Natural killer cell (primary cell): ENCODE results near the gene HLA-DRA. TPM values are rescaled to one million over a fixed set of nuclear protein-coding genes. Genes with fewer than 3 reads are reported as not detected.

Source experiments
- ATAC-seq, 3 donors: fragments of 150-1000 bp in 2 of 3; fragments of 200-7000 bp in 1 of 3; cut with Tn5 transposase; 1 replicate in 1 of 3; 2 replicates in 2 of 3; pipeline ENCODE4 v1.10.0; 2021; ENCODE audit warnings: mild to moderate bottlenecking in 2 of 3, moderate library complexity in 2 of 3
- DNase-seq, 2 donors: peaks; one replicate each; pipeline versions ENCODE4 v3.0.0 to v3.0.0-alpha.2; 2013 to 2021; ENCODE audit warnings: mixed read lengths in 1 of 2
- H3K27ac ChIP-seq: one replicate; pipeline ENCODE4 v1.5.1; 2013; ENCODE audit warnings: mild to moderate bottlenecking, low read length
- H3K27me3 ChIP-seq: one replicate; pipeline ENCODE4 v1.6.1; 2013; ENCODE audit warnings: low read length; ENCODE audit not compliant: control insufficient read depth, insufficient read depth
- H3K36me3 ChIP-seq: one replicate; pipeline ENCODE4 v1.6.1; 2013; ENCODE audit warnings: low read length; ENCODE audit not compliant: control insufficient read depth, insufficient read depth
- H3K4me1 ChIP-seq: one replicate; pipeline ENCODE4 v1.6.1; 2013; ENCODE audit warnings: low read length; ENCODE audit not compliant: control insufficient read depth, insufficient read depth
- H3K4me3 ChIP-seq: one replicate; pipeline ENCODE4 v1.5.1; 2013; ENCODE audit warnings: low read length
- H3K9me3 ChIP-seq: one replicate; pipeline ENCODE4 v1.6.1; 2013; ENCODE audit warnings: low read length; ENCODE audit not compliant: control insufficient read depth, insufficient read depth
- H3K27ac Mint-ChIP-seq, 2 donors: one replicate each; pipeline ENCODE4 v1.8.0; 2022; ENCODE audit warnings: mild to moderate bottlenecking in 2 of 2, mixed read lengths in 2 of 2, moderate library complexity in 1 of 2
- H3K27me3 Mint-ChIP-seq, 2 donors: one replicate each; pipeline ENCODE4 v1.8.0; 2022; ENCODE audit warnings: low read depth in 2 of 2, mixed read lengths in 2 of 2
- H3K36me3 Mint-ChIP-seq: one replicate; pipeline ENCODE4 v1.8.0; 2022; ENCODE audit warnings: mixed read lengths
- H3K4me1 Mint-ChIP-seq, 2 donors: one replicate each; pipeline ENCODE4 v1.8.0; 2022; ENCODE audit warnings: mixed read lengths in 2 of 2
- H3K4me3 Mint-ChIP-seq: one replicate; pipeline ENCODE4 v1.8.0; 2022; ENCODE audit warnings: mild to moderate bottlenecking, moderate library complexity, mixed read lengths
- H3K9me3 Mint-ChIP-seq, 2 donors: one replicate each; pipeline ENCODE4 v1.8.0; 2022; ENCODE audit warnings: mixed read lengths in 2 of 2
- CTCF ChIP-seq: fragments of 200-600 bp; IDR thresholded peaks from one replicate; pipeline ENCODE4 v1.8.0; 2022; ENCODE audit warnings: antibody characterized with exemption
- WGBS: methylation state at CpG from one replicate; pipeline ENCODE4 v1.1.7; 2013; ENCODE audit warnings: missing lambda C conversion rate; ENCODE audit not compliant: insufficient coverage; 5-methylcytosine and 5-hydroxymethylcytosine counted together
- intact Hi-C: fragments of 100-400 bp; cut with micrococcal nuclease; formaldehyde crosslinking; loops from one replicate; pipeline ENCODE4 v1.14.2; 2022
- total RNA-seq, 4 donors: library from RNA; stranded (reverse); fragments of 120-200 nt in 1 of 4; gene quantifications; one replicate each; pipeline versions ENCODE4 v1.2.3 to v1.2.4, GENCODE V29; 2013 to 2022

Gene HLA-DRA
- total RNA-seq, 3 donors from 2014 or later (not counting 1 experiment from before 2014, with no cell fraction given): 49.9 to 160 (median 123) TPM

- Histone ChIP-seq H3K36me3 (peaks cover 2% of the 10 kb centered on the region), H3K4me1 (no peaks in the 10 kb centered on the region), H3K4me3 (no peak overlapping the region), H3K27ac (no peak overlapping the region), H3K9me3 (no peaks in the 10 kb centered on the region), H3K27me3 (no peaks in the 10 kb centered on the region)
- ATAC-seq (no peak), DNase-seq (no peak)
- no peaks in the 10 kb centered on the region for H3K9me3 Mint-ChIP-seq
- H3K27ac Mint-ChIP-seq: no peak overlapping the region
- no peak for TF ChIP-seq CTCF
- H3K27me3 Mint-ChIP-seq: peaks cover 32 to 35% of the 10 kb centered on the region in 2 donors
- WGBS: 100% methylated on average over 1 of the region's 3 CpGs
- H3K4me3 Mint-ChIP-seq: no peak overlapping the region
- intact Hi-C loops: no loop called here
- no peaks in the 10 kb centered on the region for H3K4me1 Mint-ChIP-seq
- H3K36me3 Mint-ChIP-seq: no peaks in the 10 kb centered on the region
Observed at GRCh38 chr6:32449088-32449736, 9.5 kb downstream of the HLA-DRA start.

GRCh38 chr6:32457054-32457453 lies 17.4 kb downstream of the HLA-DRA start:
- no peak overlapping the region for H3K27ac ChIP-seq
- no peaks in the 10 kb centered on the region for H3K9me3 ChIP-seq
- DNase-seq: no peak
- peaks cover 0 to 5% of the 10 kb centered on the region in 2 donors for H3K4me1 Mint-ChIP-seq
- H3K4me1 ChIP-seq: peaks cover 9% of the 10 kb centered on the region
- no peaks in the 10 kb centered on the region for H3K36me3 ChIP-seq
- H3K36me3 Mint-ChIP-seq: no peaks in the 10 kb centered on the region
- intact Hi-C loops: no loop called here
- 91% methylated on average over 4 of the region's 4 CpGs for WGBS
- TF ChIP-seq CTCF: no peak
- no peak overlapping the region for H3K4me3 Mint-ChIP-seq
- H3K4me3 ChIP-seq: no peak overlapping the region
- no peak overlapping the region for H3K27ac Mint-ChIP-seq
- H3K9me3 Mint-ChIP-seq: no peaks in the 10 kb centered on the region
- no peak for ATAC-seq
- H3K27me3 Mint-ChIP-seq: peaks cover 35 to 55% of the 10 kb centered on the region in 2 donors
- peaks cover 6% of the 10 kb centered on the region for H3K27me3 ChIP-seq

- intact Hi-C loops: no loop called here
- WGBS: 41% methylated on average over 29 of the region's 29 CpGs
- Histone ChIP-seq H3K36me3 (no peaks in the 10 kb centered on the region), H3K27me3 (peaks cover 6% of the 10 kb centered on the region), H3K9me3 (no peaks in the 10 kb centered on the region), H3K4me3 (peak overlapping the region; percentile 28), H3K4me1 (peaks cover 9% of the 10 kb centered on the region), H3K27ac (no peak overlapping the region)
- H3K27me3 Mint-ChIP-seq: peaks cover 36 to 51% of the 10 kb centered on the region in 2 donors
- no peaks in the 10 kb centered on the region for H3K9me3 Mint-ChIP-seq
- peaks cover 0 to 5% of the 10 kb centered on the region in 2 donors for H3K4me1 Mint-ChIP-seq
- no peak for TF ChIP-seq CTCF
- ATAC-seq (no peak), DNase-seq (no peak)
- H3K27ac Mint-ChIP-seq: no peak overlapping the region
- H3K36me3 Mint-ChIP-seq: no peaks in the 10 kb centered on the region
- H3K4me3 Mint-ChIP-seq: no peak overlapping the region
Observed at GRCh38 chr6:32459781-32460424, 20.2 kb downstream of the HLA-DRA start.
